ENCODE data around the gene RRM1.

DNA sequence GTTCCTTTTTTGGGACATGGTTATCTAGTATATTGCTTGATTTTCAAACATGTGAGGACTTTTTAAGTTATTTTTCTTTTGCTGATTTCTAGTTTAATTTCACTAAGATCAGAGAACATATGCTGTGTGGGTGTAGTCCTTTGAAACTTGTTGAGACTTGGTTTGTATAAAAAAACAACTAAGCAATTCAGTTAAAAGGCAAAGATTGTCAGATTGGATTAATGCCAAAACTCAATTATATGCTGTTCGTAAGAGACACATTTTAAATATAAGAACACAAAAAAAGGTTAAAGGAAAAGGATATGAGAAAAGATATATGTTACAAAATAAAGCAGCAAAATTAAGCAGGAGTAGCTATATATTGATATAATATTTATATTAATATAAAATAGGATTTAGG is 17.8 kb upstream of the RRM1 start:
- TF ChIP-seq REST (IDR thresholded peaks at IDR 0.05; ENCODE audit: insufficient read depth in 1 of 2, low read depth in 2 of 2, low read length in 2 of 2) = no peak
- TF ChIP-seq TAF1 (IDR thresholded peaks at IDR 0.05; ENCODE audit: borderline replicate concordance, insufficient read depth, low read length) = no peak
- no peak for TF ChIP-seq SIN3A (IDR thresholded peaks at IDR 0.05; ENCODE audit: borderline replicate concordance, insufficient read depth, low read length)
- TF ChIP-seq POLR2AphosphoS5 (IDR thresholded peaks at IDR 0.05; ENCODE audit: low read depth, low read length) = no peak

Data from PFSK-1 (cell line).